Osteocyte (in vitro differentiated cells): ENCODE measurements around the gene STRN4. TPM values are rescaled to one million over a fixed set of nuclear protein-coding genes. Genes with fewer than 3 reads are reported as not detected.

Experiments used
- DNase-seq: peaks from one replicate; pipeline ENCODE4 v3.0.0; 2021; ENCODE audit warnings: mixed read lengths; ENCODE audit not compliant: unreplicated experiment; ENCODE audit errors: extremely low spot score
- H3K27ac Mint-ChIP-seq: one replicate; pipeline ENCODE4 v1.8.0; 2021; ENCODE audit warnings: mild to moderate bottlenecking, mixed read lengths; ENCODE audit not compliant: unreplicated experiment
- H3K27me3 Mint-ChIP-seq: one replicate; pipeline ENCODE4 v1.8.0; 2021; ENCODE audit warnings: mixed read lengths; ENCODE audit not compliant: unreplicated experiment
- H3K36me3 Mint-ChIP-seq: one replicate; pipeline ENCODE4 v1.8.0; 2021; ENCODE audit warnings: mixed read lengths; ENCODE audit not compliant: unreplicated experiment
- H3K4me1 Mint-ChIP-seq: one replicate; pipeline ENCODE4 v1.8.0; 2021; ENCODE audit warnings: mixed read lengths; ENCODE audit not compliant: unreplicated experiment
- H3K4me3 Mint-ChIP-seq: one replicate; pipeline ENCODE4 v1.8.0; 2021; ENCODE audit warnings: mild to moderate bottlenecking, moderate library complexity, mixed read lengths; ENCODE audit not compliant: unreplicated experiment
- H3K9me3 Mint-ChIP-seq: one replicate; pipeline ENCODE4 v1.8.0; 2021; ENCODE audit warnings: mixed read lengths; ENCODE audit not compliant: unreplicated experiment
- total RNA-seq: library from RNA; stranded (reverse); gene quantifications from 2 replicates; pipeline ENCODE4 v1.2.1, GENCODE V29; 2021
- TF ChIP-seq, protein P1 (sequence below): fragments of 200-600 bp; sonication (generic); IDR thresholded peaks from 2 replicates; pipeline ENCODE4 v1.5.0; 2021; ENCODE audit warnings: antibody characterized with exemption, mild to moderate bottlenecking, moderate library complexity

Gene STRN4
- total RNA-seq, 1 donor from 2014 or later, result 93.5 TPM

DNA sequence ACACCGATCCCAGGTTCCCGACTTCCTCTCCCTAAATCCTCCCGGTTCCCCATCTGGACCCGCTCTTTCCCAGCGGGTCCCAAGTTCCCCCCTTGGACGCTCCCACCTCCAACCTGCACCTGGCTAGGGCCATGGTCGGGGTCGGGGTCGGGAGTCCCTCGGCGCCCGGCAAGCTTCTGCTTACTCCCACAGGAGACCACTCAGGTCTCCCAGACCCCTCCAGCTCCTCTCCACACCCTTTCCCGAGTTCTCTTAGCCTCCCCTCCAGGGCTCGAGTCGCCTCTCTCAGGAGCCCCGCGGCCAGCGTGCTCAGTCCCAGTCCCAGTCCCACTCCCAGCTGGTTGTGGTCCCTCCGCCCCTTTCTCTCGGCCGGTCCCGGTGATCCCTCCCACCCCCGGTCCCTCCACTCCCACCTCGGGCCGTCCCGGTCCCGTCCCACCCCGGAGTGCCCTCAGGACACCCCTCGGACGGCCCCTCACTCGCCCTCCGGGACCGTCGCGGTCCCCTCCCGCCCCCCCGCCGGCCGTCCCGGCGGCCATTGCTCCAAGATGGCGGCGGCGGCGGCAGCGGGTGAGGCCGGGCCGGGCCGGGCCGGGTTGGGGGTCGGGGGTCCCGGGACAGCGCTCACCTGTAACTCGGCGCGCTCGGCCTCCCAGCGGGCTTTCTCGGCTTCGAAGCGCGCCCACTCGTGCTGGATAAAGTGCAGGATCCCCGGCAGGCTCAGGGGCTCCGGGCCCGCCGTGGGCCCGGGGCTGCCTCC lies 549 bp downstream of the STRN4 start, which contains the start of gene FKRP:
FKRP (plus strand) TSS at position 537 of the 760 bp plus-strand sequence. CDS start 9,394 bp downstream, outside the sequence.
- H3K36me3 Mint-ChIP-seq, result peaks cover 6% of the 10 kb centered on the region
- no peaks in the 10 kb centered on the region for H3K27me3 Mint-ChIP-seq
- H3K4me3 Mint-ChIP-seq, result peak within 1 kb of the TSS; percentile 98
- no peak for DNase-seq
- TF ChIP-seq, protein P1, sequence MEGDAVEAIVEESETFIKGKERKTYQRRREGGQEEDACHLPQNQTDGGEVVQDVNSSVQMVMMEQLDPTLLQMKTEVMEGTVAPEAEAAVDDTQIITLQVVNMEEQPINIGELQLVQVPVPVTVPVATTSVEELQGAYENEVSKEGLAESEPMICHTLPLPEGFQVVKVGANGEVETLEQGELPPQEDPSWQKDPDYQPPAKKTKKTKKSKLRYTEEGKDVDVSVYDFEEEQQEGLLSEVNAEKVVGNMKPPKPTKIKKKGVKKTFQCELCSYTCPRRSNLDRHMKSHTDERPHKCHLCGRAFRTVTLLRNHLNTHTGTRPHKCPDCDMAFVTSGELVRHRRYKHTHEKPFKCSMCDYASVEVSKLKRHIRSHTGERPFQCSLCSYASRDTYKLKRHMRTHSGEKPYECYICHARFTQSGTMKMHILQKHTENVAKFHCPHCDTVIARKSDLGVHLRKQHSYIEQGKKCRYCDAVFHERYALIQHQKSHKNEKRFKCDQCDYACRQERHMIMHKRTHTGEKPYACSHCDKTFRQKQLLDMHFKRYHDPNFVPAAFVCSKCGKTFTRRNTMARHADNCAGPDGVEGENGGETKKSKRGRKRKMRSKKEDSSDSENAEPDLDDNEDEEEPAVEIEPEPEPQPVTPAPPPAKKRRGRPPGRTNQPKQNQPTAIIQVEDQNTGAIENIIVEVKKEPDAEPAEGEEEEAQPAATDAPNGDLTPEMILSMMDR, result no peak
- H3K27ac Mint-ChIP-seq, result peak within 1 kb of the TSS; percentile 78
- H3K4me1 Mint-ChIP-seq, result peaks cover 27% of the 10 kb centered on the region
- no peaks in the 10 kb centered on the region for H3K9me3 Mint-ChIP-seq

DNA sequence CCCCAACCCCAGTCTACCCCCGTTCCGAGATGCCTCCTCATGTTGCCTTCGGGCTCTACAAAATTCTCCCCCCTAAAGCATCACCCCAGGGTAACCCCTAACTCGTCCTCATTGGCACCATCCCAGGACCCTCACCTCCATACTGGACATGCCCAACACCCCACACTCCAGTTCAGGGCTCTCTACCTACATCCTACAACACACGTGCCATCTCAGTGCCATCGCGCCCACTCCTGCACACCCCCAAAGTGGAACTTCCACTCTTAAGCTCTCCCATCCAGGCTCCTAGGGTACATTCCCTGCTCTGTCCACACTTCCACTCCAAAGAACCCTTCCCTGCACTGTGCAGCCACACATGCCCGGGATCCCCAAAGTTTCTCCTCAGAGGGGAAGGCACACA lies 1.2 kb downstream of the STRN4 start:
- H3K36me3 Mint-ChIP-seq, result peaks cover 5% of the 10 kb centered on the region
- peaks cover 29% of the 10 kb centered on the region for H3K4me1 Mint-ChIP-seq
- no peaks in the 10 kb centered on the region for H3K27me3 Mint-ChIP-seq
- H3K9me3 Mint-ChIP-seq, result no peaks in the 10 kb centered on the region
- no peak for DNase-seq
- H3K27ac Mint-ChIP-seq, result peak overlapping the region; percentile 75
- peak overlapping the region; percentile 98 for H3K4me3 Mint-ChIP-seq
- TF ChIP-seq, protein P1, result no peak

DNA sequence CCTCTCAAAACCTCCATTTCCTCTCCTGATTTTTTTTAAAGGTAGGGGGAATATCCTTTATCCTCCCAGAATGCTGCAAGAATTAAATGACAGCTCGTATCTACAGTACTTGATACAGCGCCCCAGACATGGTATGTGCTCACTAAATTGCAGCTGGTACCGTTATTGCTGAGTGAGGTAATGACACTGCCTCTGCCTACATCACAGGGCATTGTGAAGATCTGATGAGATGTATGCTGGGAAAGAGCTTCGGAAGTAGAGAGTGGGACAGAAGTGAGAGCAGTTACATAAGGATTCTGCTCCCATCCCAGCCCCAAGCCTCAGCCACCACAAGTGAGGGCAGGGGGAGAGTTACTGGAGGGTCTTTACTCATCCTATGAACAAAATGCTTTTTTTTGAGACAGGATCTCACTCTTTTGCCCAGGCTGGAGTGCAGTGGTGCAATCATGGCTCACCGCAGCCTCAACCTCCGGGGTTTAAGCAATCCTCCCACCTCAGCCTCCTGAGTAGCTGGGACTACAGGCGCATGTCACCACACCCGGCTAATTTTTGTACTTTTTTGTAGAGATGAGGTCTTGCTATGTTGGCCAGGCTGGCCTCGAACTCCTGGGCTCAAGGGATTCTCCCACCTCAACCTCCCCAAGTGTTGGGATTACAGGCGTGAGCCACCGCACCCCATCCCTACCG lies 2.1 kb downstream of the STRN4 start:
- peaks cover 34% of the 10 kb centered on the region for H3K4me1 Mint-ChIP-seq

DNA sequence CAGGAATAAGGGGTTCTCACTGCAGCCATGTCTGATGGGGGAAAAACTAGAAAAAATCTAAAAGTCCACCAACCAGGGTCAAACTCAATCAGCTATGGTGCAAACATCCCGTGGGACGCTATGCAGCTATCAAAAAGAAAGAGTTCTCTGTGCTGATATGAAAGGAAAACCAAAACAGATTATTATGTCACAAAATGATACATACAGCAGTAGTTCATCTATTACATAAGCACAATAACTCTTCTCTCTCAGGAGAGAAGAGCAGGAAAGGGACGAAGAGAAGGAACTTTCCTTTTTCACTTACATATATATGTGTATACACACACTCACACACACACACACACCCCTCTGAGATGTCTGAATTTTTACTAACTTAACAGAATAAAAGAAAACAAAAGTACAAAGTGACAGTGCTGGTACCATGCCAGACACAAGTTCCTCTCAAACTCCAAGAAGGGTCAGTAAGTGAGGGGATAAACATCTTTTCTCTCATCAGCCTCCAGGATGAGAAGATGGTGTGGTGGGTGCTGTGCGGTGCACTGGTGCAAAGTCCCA lies 3.2 kb downstream of the STRN4 start:
- DNase-seq, result no peak
- peaks cover under 1% of the 10 kb centered on the region for H3K36me3 Mint-ChIP-seq
- H3K4me3 Mint-ChIP-seq, result peak overlapping the region; percentile 2
- H3K9me3 Mint-ChIP-seq, result no peaks in the 10 kb centered on the region
- TF ChIP-seq, protein P1, result no peak
- peak overlapping the region; percentile 16 for H3K27ac Mint-ChIP-seq
- H3K27me3 Mint-ChIP-seq, result no peaks in the 10 kb centered on the region
- H3K4me1 Mint-ChIP-seq, result peaks cover 34% of the 10 kb centered on the region

More for the DNA sequence above, 2.1 kb downstream of the STRN4 start:
- Mint-ChIP-seq H3K27ac (no peak overlapping the region), H3K4me3 (peak overlapping the region; percentile 98), H3K9me3 (no peaks in the 10 kb centered on the region), H3K27me3 (no peaks in the 10 kb centered on the region), H3K36me3 (peaks cover 5% of the 10 kb centered on the region)
- TF ChIP-seq, protein P1, result no peak
- no peak for DNase-seq

DNA sequence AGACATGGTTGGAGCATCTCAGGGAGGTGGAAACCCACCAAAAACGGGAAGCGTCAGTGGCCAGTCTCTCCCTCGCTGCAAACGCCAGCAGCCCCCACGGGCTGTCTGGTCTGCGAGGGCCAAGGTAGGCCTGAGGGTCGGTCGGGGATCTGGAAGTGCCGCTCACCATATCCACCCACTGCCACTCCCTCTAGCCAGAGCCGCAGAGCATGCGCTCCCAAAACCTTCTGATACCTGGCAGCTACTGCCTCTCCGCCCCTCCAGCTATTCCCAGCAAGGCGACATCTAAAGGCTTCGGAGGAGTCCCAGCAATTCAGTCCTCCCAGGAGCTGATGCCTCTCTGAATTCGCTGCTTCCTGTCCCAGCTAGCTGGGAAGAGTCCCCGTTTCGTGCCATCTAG lies 4.8 kb downstream of the STRN4 start:
- Mint-ChIP-seq H3K36me3 (peaks cover 7% of the 10 kb centered on the region), H3K4me3 (no peak overlapping the region), H3K27me3 (no peaks in the 10 kb centered on the region), H3K9me3 (no peaks in the 10 kb centered on the region), H3K4me1 (peaks cover 34% of the 10 kb centered on the region), H3K27ac (no peak overlapping the region)
- TF ChIP-seq, protein P1, result no peak
- DNase-seq, result no peak
